AG04449 (cell line): ENCODE data around the gene KIF21B.

ENCODE experiments used
- CTCF ChIA-PET: fragments of 350-600 bp; formaldehyde crosslinking; extraction: SDS; loops from one replicate; lab custom pipeline; 2021; ENCODE audit warnings: antibody characterized with exemption; lab: Yijun Ruan, JAX
- POLR2A ChIA-PET: fragments of 400-600, 350-600 bp; formaldehyde crosslinking; extraction: SDS; loops from one replicate; lab custom pipeline; 2020; ENCODE audit warnings: antibody characterized with exemption, inconsistent platforms; lab: Yijun Ruan, JAX
- DNase-seq: peaks from one replicate; pipeline ENCODE4 v3.0.0-alpha.2; 2010; ENCODE audit warnings: low read depth, low spot score
- H3K4me3 ChIP-seq: 2 replicates; pipeline ENCODE4 v1.5.1; 2011; ENCODE audit warnings: low read depth, mild to moderate bottlenecking, control low read depth, low read length
- CTCF ChIP-seq: IDR thresholded peaks from one replicate; pipeline ENCODE4 v1.5.1; 2011; ENCODE audit warnings: mild to moderate bottlenecking, moderate library complexity, low read length, control low read depth, inconsistent platforms; ENCODE audit not compliant: insufficient read depth; ENCODE audit errors: missing control alignments

Gene KIF21B

DNA sequence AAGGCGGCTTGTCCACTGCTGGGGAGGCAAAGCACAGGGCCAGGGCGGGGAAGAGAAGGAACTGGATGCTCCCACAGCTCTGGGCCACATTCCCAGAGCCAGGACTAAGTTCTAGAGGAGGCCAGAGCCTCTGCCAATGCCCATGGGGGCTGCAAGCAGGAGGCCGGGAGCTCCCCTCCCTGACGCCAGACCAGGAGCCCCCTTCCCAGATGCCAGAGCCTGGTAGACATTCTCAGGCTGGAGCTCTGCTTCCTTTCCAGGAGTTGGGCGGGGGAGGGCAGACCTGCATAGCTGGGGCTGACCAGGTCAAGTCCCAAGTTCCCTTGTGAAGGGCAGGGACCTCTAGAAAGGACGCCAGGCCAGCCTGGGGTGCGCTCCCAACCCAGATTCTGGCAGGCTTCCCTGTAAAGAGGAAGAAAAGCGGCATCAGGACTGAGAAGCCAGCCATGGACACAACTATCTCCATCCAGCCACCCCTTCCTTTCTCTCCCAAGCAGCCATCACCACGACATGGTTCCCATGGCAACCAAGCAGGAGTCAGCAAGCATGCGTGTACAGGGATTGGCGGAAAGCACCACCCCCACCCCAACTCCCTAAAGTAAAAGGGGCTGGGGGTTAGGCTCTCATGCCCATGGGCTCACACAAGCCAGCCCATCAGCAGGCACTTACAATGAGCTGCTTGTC is 13.4 kb downstream of the KIF21B start:
- TF ChIP-seq CTCF, result no peak
- DNase-seq, result no peak
- H3K4me3 ChIP-seq, result no peak overlapping the region
- POLR2A ChIA-PET, result no interaction called here
- CTCF ChIA-PET, result interaction anchor here (1.0 to 3.2 kb wide), 8 partner anchors 11 to 75 kb away, joined by 3 to 15 read pairs (median 3); partner anchors contain the start of gene KIF21B

- H3K4me3 ChIP-seq, result no peak overlapping the region
- CTCF ChIA-PET, result interaction anchor here (1.0 to 3.2 kb wide), 6 partner anchors 12 to 37 kb away, joined by 3 to 15 read pairs (median 3); partner anchors contain the start of gene KIF21B
- TF ChIP-seq CTCF, result no peak
- POLR2A ChIA-PET, result no interaction called here
- no peak for DNase-seq
Observed at GRCh38 chr1:201008666-201009360, 14.7 kb downstream of the KIF21B start.

GRCh38 chr1:201007481-201007880 is 16.0 kb downstream of the KIF21B start:
- no peak for TF ChIP-seq CTCF
- no peak overlapping the region for H3K4me3 ChIP-seq
- DNase-seq, result no peak
- ChIA-PET POLR2A (no interaction called here), CTCF (interaction anchor here (1.2 kb wide), 1 partner anchor 14 kb away, joined by 3 read pairs; no protein-coding TSS in a partner anchor)

GRCh38 chr1:201006450-201006849 is 17.1 kb downstream of the KIF21B start:
- ChIA-PET CTCF (interaction anchor here (2.0 kb wide), 1 partner anchor 9 kb away, joined by 7 read pairs; no protein-coding TSS in a partner anchor), POLR2A (no interaction called here)
- DNase-seq, result no peak
- no peak overlapping the region for H3K4me3 ChIP-seq
- no peak for TF ChIP-seq CTCF

GRCh38 chr1:201004732-201005131 is 18.8 kb downstream of the KIF21B start:
- no peak for TF ChIP-seq CTCF
- POLR2A ChIA-PET, result no interaction called here
- CTCF ChIA-PET, result interaction anchor here (1.0 to 2.0 kb wide), 3 partner anchors 10 to 16 kb away, joined by 3 to 7 read pairs (median 5); no protein-coding TSS in a partner anchor
- no peak for DNase-seq
- no peak overlapping the region for H3K4me3 ChIP-seq

- no peak overlapping the region for H3K4me3 ChIP-seq
- no peak for TF ChIP-seq CTCF
- CTCF ChIA-PET, result interaction anchor here (0.9 to 1.5 kb wide), 3 partner anchors 9 to 32 kb away, joined by 3 to 5 read pairs (median 3); no protein-coding TSS in a partner anchor
- DNase-seq, result no peak
- POLR2A ChIA-PET, result no interaction called here
Observed at GRCh38 chr1:201004154-201004553, 19.4 kb downstream of the KIF21B start.
